Panc1 (cell line): Measurements from ENCODE around the gene PTGES.

Source experiments
- CTCF ChIP-seq: fragments of 450-650 bp; IDR thresholded peaks from 2 replicates; pipeline ENCODE4 v1.5.1; 2017; ENCODE audit warnings: mild to moderate bottlenecking
- POLR2AphosphoS5 ChIP-seq: IDR thresholded peaks from 2 replicates; pipeline ENCODE4 v1.6.1; 2012; ENCODE audit warnings: mild to moderate bottlenecking, low read depth, low read length, moderate library complexity
- REST ChIP-seq, 2 experiments: IDR thresholded peaks; 2 replicates each; pipeline ENCODE4 v1.6.1; 2011 to 2012; ENCODE audit warnings: low read depth in 2 of 2, control low read depth in 1 of 2, low read length in 1 of 2, mild to moderate bottlenecking in 1 of 2, moderate library complexity in 1 of 2; ENCODE audit not compliant: insufficient read depth in 1 of 2

- no peak for TF ChIP-seq CTCF
- TF ChIP-seq REST (IDR thresholded peaks at IDR 0.05; ENCODE audit: insufficient read depth in 1 of 2, low read depth in 2 of 2, low read length in 1 of 2), result no peak
- TF ChIP-seq POLR2AphosphoS5, result no peak
These were observed 34.9 kb downstream of the PTGES start for GRCh38 chr9:129717991-129718390.
